Prostate gland (tissue), 2 donors: ENCODE measurements around the gene PRICKLE2. TPM values are rescaled to one million over a fixed set of nuclear protein-coding genes. Genes with fewer than 3 reads are reported as not detected.

Experiments used
- DNase-seq: peaks from one replicate; pipeline ENCODE4 v3.0.0-alpha.2; 2019; ENCODE audit warnings: low spot score
- H3K27ac ChIP-seq, 2 donors: fragments of 200-600 bp; sonication (generic); 2 replicates each; pipeline ENCODE4 v1.5.1; 2017 to 2019
- H3K27me3 ChIP-seq: fragments of 200-600 bp; sonication (generic); replicated peaks from 2 replicates; pipeline ENCODE4 v1.5.1; 2019; ENCODE audit not compliant: insufficient read depth
- H3K36me3 ChIP-seq, 2 donors: fragments of 200-600 bp; sonication (generic); 1 replicate in 1 of 2; 2 replicates in 1 of 2; pipeline versions ENCODE4 v1.5.1 to v1.8.1; 2017 to 2019
- H3K4me1 ChIP-seq: fragments of 200-600 bp; sonication (generic); replicated peaks from 2 replicates; pipeline ENCODE4 v1.5.1; 2019
- H3K4me3 ChIP-seq, 2 donors: fragments of 200-600 bp; sonication (generic); 2 replicates each; pipeline ENCODE4 v1.5.1; 2017 to 2019
- H3K9me3 ChIP-seq: fragments of 200-600 bp; sonication (generic); 2 replicates; pipeline ENCODE4 v1.5.1; 2017
- CTCF ChIP-seq, 4 experiments: fragments of 200-600 bp in 2 of 4; fragments of 450-650 bp in 2 of 4; sonication (generic) in 2 of 4; IDR thresholded peaks; 1 replicate in 3 of 4; 2 replicates in 1 of 4; pipeline ENCODE4 v1.5.1; 2016 to 2019; ENCODE audit warnings: antibody characterized with exemption in 4 of 4, mild to moderate bottlenecking in 2 of 4, moderate library complexity in 2 of 4
- POLR2A ChIP-seq: fragments of 450-650 bp; IDR thresholded peaks from one replicate; pipeline ENCODE4 v1.6.1; 2016; ENCODE audit warnings: antibody characterized with exemption, mild to moderate bottlenecking
- POLR2AphosphoS5 ChIP-seq: sonication (generic); formaldehyde crosslinking; IDR thresholded peaks from one replicate; pipeline ENCODE4 v1.6.1; 2017; ENCODE audit warnings: antibody characterized with exemption
- WGBS: methylation state at CpG from one replicate; pipeline ENCODE4 v1.1.5; 2018; 5-methylcytosine and 5-hydroxymethylcytosine counted together
- intact Hi-C: fragments of 100-400 bp; cut with DNase I; formaldehyde crosslinking; loops from one replicate; pipeline ENCODE4 v1.14.2; 2022
- small RNA-seq, 2 donors: library from RNA; depleted of rRNA; stranded (forward); fragments of <200 nt; gene quantifications; one replicate each; pipeline ENCODE3, GENCODE V24; 2016
- total RNA-seq, 2 donors: library from RNA; depleted of rRNA; stranded (reverse); fragments of >200 nt; gene quantifications; one replicate each; pipeline ENCODE4 v1.1.0, GENCODE V29; 2016

PRICKLE2 gene
- total RNA-seq, 2 donors from 2014 or later, result 11.9 to 21.0 TPM

- intact Hi-C loops, result no loop called here
- no peak for TF ChIP-seq POLR2A
- TF ChIP-seq POLR2AphosphoS5, result no peak
- no peak for TF ChIP-seq CTCF (IDR thresholded peaks at IDR 0.05)
- 47% methylated on average over 1 of the region's 1 CpG for WGBS
Measured at GRCh38 chr3:64042952-64043351, 182.3 kb downstream of the PRICKLE2 start.

More at GRCh38 chr3:64042952-64043351, 182.3 kb downstream of the PRICKLE2 start:
- no peak for DNase-seq
- Histone ChIP-seq H3K4me3 (no peak overlapping the region), H3K27me3 (no peaks in the 10 kb centered on the region), H3K4me1 (no peaks in the 10 kb centered on the region), H3K27ac (no peak overlapping the region), H3K36me3 (no peaks in the 10 kb centered on the region), H3K9me3 (no peaks in the 10 kb centered on the region)

Small RNA genes lying within 50 kb of the gene (small RNA-seq; reads per million reads assigned to genes)
- gene RF00012, result 0 reads per million in 2 donors

Other genes starting within 250 kb of the PRICKLE2 start
- gene PSMD6, start 202.0 kb downstream of the PRICKLE2 start, total RNA-seq, result 10 to 100 TPM; 56.4 to 67.9 TPM